Upper lobe of left lung (tissue), 4 donors: Measurements from ENCODE around the gene SYNE2.

Experiments
- CTCF ChIP-seq, 6 experiments: fragments of 450-650 bp in 4 of 6; fragments of 200-600 bp in 2 of 6; sonication (generic) in 2 of 6; IDR thresholded peaks; one replicate each; pipeline ENCODE4 v1.5.1; 2016 to 2019; ENCODE audit warnings: antibody characterized with exemption in 6 of 6
- EP300 ChIP-seq, 4 donors: sonication (generic); formaldehyde crosslinking; IDR thresholded peaks; one replicate each; pipeline ENCODE4 v1.5.1; 2017; ENCODE audit warnings: antibody characterized with exemption in 4 of 4, control low read depth in 2 of 4
- POLR2A ChIP-seq, 4 donors: fragments of 450-650 bp; IDR thresholded peaks; one replicate each; pipeline ENCODE4 v1.5.1; 2016 to 2017; ENCODE audit warnings: antibody characterized with exemption in 4 of 4, mild to moderate bottlenecking in 2 of 4

- TF ChIP-seq CTCF (IDR thresholded peaks at IDR 0.05) (no peak), POLR2A (IDR thresholded peaks at IDR 0.05) (no peak), EP300 (IDR thresholded peaks at IDR 0.05) (no peak)
These were observed 155.2 kb downstream of the SYNE2 start for GRCh38 chr14:64008016-64008415.
